GM19372 (cell line): ENCODE results near the gene STK11.

Source experiments
- ATAC-seq: cut with Tn5 transposase; IDR thresholded peaks from one replicate; pipeline ENCODE4 v1.9.1; 2021; ENCODE audit warnings: mild to moderate bottlenecking, low read depth, moderate library complexity; ENCODE audit not compliant: unreplicated experiment

Gene STK11

DNA sequence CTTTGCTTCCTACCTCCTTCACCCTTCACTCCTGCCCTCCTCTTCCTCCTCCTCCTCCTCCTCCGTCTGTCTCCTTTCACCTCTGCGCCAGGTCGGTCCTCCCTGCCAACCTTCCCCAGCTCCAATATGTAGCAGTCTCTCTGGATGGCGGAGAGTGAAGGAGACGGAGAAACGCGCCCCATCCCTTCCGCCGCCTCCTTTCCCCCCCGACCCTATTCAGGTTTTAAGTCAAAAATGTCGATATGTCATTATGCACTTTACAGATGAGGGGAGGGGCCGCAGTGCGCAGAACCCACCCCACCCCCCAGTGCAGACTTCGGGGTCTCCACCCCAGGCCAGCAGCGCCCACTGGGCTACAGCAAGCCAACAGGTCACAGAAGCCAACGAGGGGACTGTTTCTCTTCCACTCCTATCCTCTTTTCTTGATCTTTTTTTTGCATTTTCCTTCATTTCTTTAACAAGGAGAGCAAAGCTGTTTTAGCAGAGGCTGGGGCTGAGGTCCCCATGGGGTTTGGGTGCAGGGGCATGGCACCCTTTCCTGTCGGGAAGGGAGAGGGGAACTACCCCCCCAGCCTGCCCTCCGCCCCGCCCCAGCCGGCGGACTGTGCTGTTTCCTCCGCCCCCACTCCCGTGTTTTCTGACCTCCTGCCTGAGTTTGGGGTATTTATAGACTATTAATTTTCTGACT is 52.0 kb downstream of the STK11 start:
- ATAC-seq: no peak

DNA sequence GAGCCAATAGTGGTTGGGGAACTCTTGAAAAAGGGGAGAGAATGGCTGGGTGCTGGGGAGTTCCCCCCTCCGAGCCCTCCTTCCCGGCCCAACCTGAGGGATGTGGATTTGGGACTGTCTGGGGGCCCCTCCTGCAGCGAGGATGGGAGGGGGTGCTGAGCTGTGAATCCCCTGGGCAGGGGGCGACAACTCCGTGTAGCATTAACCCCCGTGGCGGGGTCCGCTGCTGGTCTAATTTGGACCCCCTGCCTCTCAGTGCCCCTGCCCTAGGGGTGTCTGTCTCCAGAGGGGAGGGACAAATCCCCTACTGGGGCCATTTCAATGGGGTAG is 52.5 kb downstream of the STK11 start:
- ATAC-seq: no peak

DNA sequence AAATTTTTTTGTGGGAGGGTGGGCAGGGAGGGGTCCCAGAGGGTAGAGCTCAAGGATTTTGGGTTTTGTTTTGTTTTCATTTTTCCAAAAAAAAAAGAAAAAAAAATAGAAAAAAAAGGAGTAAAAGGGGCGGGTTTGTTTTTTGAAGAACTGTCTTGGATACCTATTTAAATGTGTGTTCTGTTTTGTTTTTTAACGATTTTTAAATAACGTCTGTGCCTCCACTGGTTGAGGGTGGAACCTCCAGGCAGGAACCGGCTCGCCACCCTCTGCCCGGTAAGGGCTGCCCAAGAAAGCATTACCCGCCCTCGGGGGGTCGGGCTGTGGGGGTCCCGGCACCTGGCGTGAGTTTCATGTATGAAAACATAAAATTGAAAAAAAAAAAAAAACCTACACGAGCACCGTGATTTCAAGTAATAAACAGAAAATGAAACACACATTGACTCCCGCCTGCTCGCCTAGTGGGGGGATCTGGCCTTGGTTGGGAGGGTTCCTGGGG is 53.2 kb downstream of the STK11 start:
- no peak for ATAC-seq

DNA sequence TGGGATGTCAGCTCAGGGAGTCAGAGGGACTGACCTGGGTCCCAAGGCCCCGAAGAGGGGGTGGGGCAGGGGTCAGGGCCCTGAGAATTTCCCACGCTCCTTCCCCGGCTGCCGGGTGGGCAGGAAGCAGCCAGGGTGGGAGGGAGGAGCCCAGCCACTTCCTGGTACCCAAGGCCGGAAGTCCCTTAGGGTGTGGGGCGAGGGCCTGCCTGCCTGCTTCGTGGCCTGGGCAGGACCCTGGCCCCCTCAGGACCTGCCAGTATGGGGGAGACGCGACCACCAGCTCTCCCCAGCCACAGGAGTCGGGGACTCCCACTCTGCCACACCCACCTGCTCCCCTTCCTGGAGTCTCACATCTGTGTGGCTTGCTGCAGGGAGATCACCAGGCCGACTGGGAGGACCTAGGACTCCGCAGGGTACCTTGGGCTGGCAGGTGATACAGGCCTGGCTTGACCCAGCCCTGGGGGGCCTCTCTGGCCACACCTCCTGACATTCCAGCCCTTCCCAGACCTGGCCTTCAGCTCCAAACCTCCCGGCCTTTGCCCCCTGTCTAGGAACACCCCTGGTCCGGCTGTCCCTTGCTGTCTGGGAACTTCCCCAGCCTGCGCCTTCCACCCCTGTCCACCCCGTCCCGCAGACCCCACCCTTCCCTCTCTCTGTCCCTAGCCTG is 53.8 kb downstream of the STK11 start:
- ATAC-seq: no peak

DNA sequence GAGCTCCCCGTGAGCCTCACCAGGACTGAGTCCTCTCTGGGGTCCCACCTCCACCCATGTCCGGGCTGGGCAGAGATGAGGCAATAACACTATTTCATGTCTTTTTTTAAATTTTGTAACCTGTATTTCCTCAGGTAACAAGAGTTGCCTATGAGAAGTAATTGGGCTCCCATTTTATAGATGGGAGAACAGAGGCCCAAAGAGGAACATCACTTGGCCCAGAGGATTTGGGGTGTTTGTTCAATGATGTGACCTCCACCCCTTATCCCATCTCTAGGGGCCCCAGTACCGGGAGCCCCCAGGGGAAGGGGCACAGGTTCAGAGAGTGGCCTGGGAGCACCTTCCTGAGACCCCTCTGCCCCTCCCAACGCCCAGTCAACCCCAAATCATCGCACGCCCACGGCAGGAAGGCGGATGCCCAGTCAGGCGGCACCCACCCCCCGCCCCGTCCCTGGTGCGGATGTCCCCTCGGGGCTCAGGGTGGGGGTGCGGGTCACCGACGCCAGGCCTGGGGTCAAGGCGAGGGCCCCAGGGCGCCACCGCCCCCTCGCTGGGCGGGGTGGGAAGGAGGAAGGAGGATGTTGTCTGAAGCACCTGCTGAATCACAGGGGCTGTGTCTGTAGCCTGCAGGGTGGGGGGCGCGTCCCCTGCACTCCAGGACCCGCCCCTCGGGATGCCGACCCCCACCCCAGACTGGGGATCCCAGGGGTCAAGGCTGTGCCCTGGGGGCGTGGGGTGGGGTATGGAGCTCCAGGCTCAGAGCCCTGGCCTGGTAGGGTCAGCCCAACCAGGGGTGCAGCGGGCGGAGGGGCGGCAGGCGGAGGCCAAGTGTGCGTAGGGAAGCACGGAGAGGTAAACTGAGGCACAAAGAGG is 54.5 kb downstream of the STK11 start:
- peak; percentile 17 for ATAC-seq

GRCh38 chr19:1260749-1261537 is 55.4 kb downstream of the STK11 start:
- ATAC-seq: peak; percentile 65

DNA sequence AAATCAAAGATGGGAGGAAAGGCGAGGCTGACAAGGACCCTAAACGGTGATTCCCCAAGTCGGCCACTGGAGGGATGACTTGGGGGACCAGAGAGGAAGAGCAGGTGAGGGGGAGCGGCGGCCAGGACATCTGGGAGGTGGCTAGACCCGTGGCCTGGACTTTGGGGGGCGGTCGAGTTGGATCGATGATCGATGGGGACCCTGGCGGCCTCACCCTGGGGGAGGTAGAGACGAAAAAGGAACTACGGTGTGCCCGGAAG is 55.9 kb downstream of the STK11 start:
- no peak for ATAC-seq

- no peak for ATAC-seq
Observed at GRCh38 chr19:1261798-1262622, 56.4 kb downstream of the STK11 start.

DNA sequence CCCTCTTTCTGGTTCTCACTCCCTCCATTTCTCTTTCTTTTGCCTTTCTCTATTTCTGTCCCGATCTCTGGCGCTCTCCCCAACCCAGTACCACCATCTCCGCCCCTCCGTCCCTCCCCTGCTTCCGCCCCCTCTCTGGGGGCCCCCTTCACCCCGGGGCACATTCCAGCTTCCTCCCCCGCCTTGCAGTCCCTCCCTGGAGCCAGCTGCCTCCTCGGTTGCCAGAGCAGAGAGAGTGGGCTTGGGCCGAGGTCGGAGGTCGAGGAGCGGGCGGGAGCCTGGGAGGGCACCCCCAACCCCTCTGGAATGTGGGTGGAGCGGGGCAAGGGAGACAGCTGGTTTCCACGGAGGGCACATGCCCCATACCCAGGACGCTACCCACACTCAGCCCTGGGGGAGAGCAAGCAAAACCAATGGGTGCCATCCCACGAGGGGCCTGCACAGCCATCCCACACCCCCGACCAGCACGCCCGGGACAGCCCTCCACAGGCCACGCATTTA is 57.1 kb downstream of the STK11 start:
- ATAC-seq: no peak

DNA sequence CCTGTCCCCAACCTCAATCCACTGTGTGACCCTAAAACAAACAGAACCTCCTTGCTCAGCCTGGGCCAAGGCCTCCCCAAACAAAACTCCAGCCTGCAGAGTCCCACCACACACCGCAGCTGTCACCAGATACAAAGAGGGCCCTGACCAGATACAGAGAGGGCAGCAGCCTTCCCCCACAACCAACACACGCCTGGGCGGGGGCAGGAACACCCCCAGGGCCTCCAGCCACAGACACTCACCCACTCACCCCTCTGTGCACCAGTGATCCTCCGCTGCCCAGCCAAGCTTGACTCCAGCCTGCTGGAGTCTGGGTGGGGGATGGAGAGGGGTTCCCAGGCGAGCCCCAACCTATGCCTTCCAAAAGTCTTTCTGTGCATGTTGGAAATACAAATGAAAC is 57.6 kb downstream of the STK11 start:
- no peak for ATAC-seq

- ATAC-seq: no peak
Observed at GRCh38 chr19:1264801-1265614, 59.4 kb downstream of the STK11 start.

DNA sequence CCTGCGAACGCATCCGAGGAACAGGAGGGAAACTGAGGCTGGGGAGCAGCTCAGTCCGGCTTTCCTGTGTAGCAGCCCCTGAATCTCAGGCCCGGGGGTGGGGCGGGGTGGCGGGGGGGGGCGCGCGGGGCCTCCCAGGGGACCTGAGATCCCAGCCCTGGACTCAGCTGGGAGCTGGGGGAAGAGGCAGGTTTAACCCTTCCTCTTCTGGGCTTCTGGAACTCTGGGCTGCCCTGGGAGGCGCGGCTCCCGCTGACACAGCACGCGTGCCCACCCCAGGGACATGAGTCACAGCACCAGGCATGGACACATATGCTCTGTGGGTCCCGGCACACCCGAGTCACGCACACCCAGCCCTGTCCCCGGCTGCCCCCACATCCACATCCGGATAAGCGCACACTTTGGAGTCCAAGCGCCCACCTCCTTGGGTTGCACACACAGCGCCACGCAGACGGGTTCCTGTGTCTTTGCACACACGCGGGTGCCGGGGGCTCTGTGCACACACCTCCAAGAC is 60.1 kb downstream of the STK11 start:
- ATAC-seq: no peak

- peak; percentile 39 for ATAC-seq
Observed at GRCh38 chr19:1266129-1266915, 60.7 kb downstream of the STK11 start.

DNA sequence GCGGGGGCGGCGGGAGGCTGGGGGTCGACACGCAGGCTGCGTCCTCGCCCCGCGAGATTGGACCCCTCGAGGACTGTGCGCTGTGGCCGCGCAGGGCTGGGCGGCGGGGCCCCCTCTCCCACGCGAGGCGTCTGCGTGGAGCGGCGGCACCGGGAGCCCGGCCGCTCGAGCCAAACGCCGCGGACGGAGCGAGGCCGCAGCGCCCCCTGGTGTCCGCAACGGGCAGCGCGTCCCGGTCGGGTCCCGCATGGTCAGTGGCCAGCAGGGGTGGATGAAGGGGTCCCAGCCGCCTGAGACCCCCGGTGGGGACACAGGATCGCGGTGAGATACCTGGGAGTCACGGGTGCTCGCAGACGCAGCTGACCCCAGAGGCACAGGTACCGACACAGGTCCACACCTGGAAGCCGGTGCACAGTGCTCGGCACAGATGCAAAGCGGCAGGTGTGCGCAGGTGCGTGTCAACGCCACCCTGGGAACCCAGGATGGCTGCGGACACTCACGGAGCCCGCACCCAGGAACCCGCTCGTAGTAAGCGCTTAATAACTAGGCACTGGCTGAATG is 61.4 kb downstream of the STK11 start:
- ATAC-seq: peak; percentile 17

- no peak for ATAC-seq
Observed at GRCh38 chr19:1267477-1268225, 62.1 kb downstream of the STK11 start.

DNA sequence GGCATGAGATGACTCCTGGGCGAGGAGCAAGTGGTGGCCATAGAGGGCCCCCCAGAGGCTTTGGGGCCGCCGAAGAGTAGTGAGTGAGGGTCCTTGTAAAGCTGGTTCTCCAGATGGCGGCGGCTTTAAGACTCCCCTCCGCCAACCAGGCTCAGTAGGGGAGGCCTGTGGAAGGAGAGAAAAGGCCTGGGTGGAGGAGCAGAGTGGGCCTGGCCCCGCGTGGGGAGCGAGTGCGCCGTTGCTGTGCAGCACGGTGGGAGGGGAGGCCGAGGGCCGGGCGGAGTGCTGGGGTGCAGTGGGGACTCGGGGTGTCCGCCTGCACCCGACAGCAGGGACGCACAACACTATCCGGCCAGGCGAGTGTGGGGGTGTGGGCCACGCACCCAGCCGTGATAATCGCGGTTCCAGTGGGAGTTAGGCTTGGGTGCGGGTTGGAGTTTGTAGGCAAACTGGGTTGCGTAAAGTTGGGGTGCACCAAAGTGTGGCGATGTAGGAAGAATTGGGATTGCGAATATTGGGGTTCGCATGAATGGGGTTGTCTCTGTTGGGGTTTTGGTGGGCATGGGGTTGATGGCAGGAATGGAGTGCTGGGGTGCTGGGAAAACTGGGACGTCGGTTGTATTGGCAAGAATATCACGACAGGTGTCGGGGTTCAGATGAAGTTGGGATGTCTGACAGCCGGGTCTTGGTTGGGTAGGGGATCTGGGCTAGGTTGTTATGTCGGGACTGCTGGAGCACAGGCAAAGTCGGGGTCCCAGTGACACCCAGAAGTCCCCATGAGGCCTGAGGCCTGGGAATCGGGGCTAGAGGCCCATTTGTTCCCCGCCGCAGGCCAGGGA is 62.9 kb downstream of the STK11 start:
- ATAC-seq: no peak
